ENCODE results near the gene ZC3H10.

The ZC3H10 gene

DNA sequence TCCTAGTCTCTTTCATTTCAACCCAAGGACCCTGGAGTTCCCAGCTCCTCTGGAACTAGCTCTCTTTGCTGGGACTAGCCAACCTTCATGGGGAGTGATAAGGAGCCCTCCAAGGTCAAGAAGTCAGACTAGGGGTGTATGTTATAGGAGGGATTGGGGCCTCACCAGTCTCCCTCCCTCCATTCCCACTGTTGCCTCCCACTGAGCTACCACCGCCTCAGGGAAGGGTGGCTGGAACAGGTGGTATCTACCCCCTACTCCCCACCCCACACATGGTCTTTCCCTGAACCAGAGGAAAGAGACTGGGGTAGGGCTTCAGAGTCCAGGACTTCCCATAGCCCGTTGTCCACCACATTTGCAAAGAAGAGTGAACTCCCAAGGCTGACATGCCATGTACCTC is 35.7 kb upstream of the ZC3H10 start:
- TF ChIP-seq, protein P1, sequence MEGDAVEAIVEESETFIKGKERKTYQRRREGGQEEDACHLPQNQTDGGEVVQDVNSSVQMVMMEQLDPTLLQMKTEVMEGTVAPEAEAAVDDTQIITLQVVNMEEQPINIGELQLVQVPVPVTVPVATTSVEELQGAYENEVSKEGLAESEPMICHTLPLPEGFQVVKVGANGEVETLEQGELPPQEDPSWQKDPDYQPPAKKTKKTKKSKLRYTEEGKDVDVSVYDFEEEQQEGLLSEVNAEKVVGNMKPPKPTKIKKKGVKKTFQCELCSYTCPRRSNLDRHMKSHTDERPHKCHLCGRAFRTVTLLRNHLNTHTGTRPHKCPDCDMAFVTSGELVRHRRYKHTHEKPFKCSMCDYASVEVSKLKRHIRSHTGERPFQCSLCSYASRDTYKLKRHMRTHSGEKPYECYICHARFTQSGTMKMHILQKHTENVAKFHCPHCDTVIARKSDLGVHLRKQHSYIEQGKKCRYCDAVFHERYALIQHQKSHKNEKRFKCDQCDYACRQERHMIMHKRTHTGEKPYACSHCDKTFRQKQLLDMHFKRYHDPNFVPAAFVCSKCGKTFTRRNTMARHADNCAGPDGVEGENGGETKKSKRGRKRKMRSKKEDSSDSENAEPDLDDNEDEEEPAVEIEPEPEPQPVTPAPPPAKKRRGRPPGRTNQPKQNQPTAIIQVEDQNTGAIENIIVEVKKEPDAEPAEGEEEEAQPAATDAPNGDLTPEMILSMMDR (IDR thresholded peaks at IDR 0.05): no peak
- Histone ChIP-seq H3K27me3 (ENCODE audit: control insufficient read depth, insufficient read depth, low read length) (no peaks in the 10 kb centered on the region), H3K79me2 (no peaks in the 10 kb centered on the region), H3K36me3 (ENCODE audit: control insufficient read depth, insufficient read depth, low read length) (no peaks in the 10 kb centered on the region), H3K9me3 (ENCODE audit: control insufficient read depth, low read length) (no peaks in the 10 kb centered on the region), H3K9ac (no peak overlapping the region), H2AFZ (no peak overlapping the region), H3K27ac (no peak overlapping the region), H3K4me1 (peaks cover 8% of the 10 kb centered on the region), H3K4me3 (ENCODE audit: low read depth, low read length) (no peak overlapping the region), H3K4me2 (ENCODE audit: low read length) (peak overlapping the region; percentile 98)

DNA sequence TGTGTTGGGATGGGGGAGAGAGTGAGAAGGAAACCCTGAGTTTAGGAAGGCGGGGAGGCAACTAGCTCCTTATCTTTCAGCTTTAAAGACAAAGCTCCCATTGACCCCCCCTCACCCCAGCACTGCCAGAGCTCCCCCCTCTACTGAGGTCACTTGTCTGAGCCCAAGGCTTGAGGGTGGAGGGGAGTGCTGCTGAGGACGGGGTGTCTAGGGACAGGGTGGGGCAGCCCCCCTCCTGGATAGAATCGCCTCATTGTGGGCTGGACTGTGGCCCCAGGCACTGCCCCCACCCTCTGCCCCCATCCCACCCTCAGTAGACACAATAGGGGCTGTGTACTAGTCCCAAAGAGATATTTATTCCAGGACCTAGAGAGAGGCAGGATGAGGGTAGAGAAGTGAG is 35.1 kb upstream of the ZC3H10 start:
- no peak overlapping the region for H2AFZ ChIP-seq
- H3K36me3 ChIP-seq (ENCODE audit: control insufficient read depth, insufficient read depth, low read length): no peaks in the 10 kb centered on the region
- no peak overlapping the region for H3K27ac ChIP-seq
- no peaks in the 10 kb centered on the region for H3K9me3 ChIP-seq (ENCODE audit: control insufficient read depth, low read length)
- no peak overlapping the region for H3K4me2 ChIP-seq (ENCODE audit: low read length)
- H3K9ac ChIP-seq: no peak overlapping the region
- no peaks in the 10 kb centered on the region for H3K79me2 ChIP-seq
- H3K27me3 ChIP-seq (ENCODE audit: control insufficient read depth, insufficient read depth, low read length): no peaks in the 10 kb centered on the region
- TF ChIP-seq, protein P1 (IDR thresholded peaks at IDR 0.05): no peak
- peaks cover 8% of the 10 kb centered on the region for H3K4me1 ChIP-seq
- H3K4me3 ChIP-seq (ENCODE audit: low read depth, low read length): no peak overlapping the region

DNA sequence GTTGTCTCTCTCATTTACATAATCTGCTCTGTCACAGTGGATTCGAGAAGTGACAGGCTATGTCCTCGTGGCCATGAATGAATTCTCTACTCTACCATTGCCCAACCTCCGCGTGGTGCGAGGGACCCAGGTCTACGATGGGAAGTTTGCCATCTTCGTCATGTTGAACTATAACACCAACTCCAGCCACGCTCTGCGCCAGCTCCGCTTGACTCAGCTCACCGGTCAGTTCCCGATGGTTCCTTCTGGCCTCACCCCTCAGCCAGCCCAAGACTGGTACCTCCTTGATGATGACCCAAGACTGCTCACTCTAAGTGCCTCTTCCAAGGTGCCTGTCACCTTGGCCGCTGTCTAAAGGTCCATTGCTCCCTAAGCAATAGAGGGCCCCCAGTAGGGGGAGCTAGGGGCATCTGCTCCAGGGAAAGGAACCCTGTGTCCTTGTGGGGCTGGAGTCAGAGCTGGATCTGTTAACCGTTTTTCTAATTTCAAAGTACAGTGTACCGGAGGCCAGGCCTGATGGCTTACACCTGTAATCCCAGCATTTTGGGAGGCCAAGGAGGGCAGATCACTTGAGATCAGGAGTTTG is 33.0 kb upstream of the ZC3H10 start:
- Histone ChIP-seq H3K27ac (no peak overlapping the region), H3K36me3 (ENCODE audit: control insufficient read depth, insufficient read depth, low read length) (no peaks in the 10 kb centered on the region), H3K4me1 (peaks cover 5% of the 10 kb centered on the region), H2AFZ (no peak overlapping the region), H3K9ac (no peak overlapping the region), H3K4me2 (ENCODE audit: low read length) (no peak overlapping the region), H3K4me3 (ENCODE audit: low read depth, low read length) (no peak overlapping the region), H3K27me3 (ENCODE audit: control insufficient read depth, insufficient read depth, low read length) (no peaks in the 10 kb centered on the region), H3K79me2 (no peaks in the 10 kb centered on the region), H3K9me3 (ENCODE audit: control insufficient read depth, low read length) (no peaks in the 10 kb centered on the region)
- TF ChIP-seq, protein P1 (IDR thresholded peaks at IDR 0.05): peak; percentile 8

DNA sequence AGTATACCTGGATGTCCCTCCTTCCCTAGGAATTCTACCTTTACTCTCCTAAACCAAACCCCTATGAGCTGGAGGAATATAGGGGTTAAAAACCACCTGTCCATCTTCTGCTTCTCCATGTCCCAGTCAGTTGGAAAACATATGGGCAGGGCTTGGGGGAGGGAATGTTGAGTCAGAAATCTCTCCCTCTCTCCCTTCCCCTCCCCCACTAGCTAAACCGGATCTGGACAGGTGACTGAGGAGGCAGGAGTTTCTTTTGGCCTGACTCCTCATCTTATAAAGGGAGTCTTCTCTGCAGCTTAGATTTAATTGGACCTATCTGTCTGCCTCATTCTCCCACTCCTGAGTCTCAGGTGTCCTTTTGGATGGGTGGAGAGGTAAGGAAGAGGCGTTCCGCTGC is 32.0 kb upstream of the ZC3H10 start:
- H3K9ac ChIP-seq: no peak overlapping the region
- TF ChIP-seq, protein P1 (IDR thresholded peaks at IDR 0.05): no peak

DNA sequence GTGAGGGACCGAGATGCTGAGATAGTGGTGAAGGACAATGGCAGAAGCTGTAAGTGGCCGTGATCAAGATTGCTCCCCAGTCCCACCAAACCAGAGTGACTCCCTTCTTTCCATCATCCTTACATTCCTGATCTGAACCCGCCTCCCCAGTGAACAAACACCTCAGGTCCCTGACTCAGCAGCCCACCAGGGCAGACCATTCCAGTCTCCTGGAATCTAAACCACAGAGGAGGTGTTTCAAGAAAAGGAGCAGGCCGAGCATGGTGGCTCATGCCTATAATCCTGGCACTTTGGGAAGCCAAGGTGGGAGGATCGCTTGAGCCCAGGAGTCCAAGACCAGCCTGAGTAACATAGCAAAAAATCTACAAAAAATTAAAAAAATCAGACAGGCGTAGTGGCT is 31.5 kb upstream of the ZC3H10 start:
- TF ChIP-seq, protein P1 (IDR thresholded peaks at IDR 0.05): no peak
- H2AFZ ChIP-seq: no peak overlapping the region
- no peak overlapping the region for H3K9ac ChIP-seq
- H3K36me3 ChIP-seq (ENCODE audit: control insufficient read depth, insufficient read depth, low read length): no peaks in the 10 kb centered on the region
- H3K4me3 ChIP-seq (ENCODE audit: low read depth, low read length): no peak overlapping the region
- no peaks in the 10 kb centered on the region for H3K27me3 ChIP-seq (ENCODE audit: control insufficient read depth, insufficient read depth, low read length)
- no peaks in the 10 kb centered on the region for H3K9me3 ChIP-seq (ENCODE audit: control insufficient read depth, low read length)
- H3K27ac ChIP-seq: no peak overlapping the region
- peak overlapping the region; percentile 37 for H3K4me2 ChIP-seq (ENCODE audit: low read length)
- peaks cover 5% of the 10 kb centered on the region for H3K4me1 ChIP-seq
- H3K79me2 ChIP-seq: no peaks in the 10 kb centered on the region

More for the DNA sequence above, 32.0 kb upstream of the ZC3H10 start:
- Histone ChIP-seq H3K4me2 (ENCODE audit: low read length) (peak overlapping the region; percentile 37), H3K4me3 (ENCODE audit: low read depth, low read length) (no peak overlapping the region), H3K79me2 (no peaks in the 10 kb centered on the region), H3K9me3 (ENCODE audit: control insufficient read depth, low read length) (no peaks in the 10 kb centered on the region), H3K4me1 (peaks cover 5% of the 10 kb centered on the region), H2AFZ (no peak overlapping the region), H3K27ac (no peak overlapping the region), H3K27me3 (ENCODE audit: control insufficient read depth, insufficient read depth, low read length) (no peaks in the 10 kb centered on the region), H3K36me3 (ENCODE audit: control insufficient read depth, insufficient read depth, low read length) (no peaks in the 10 kb centered on the region)
